Lung (tissue), 12 donors: Measurements from ENCODE around the gene ZNF467. TPM values are rescaled to one million over a fixed set of nuclear protein-coding genes. Genes with fewer than 3 reads are reported as not detected.

Experiments
- ATAC-seq: fragments of 200-7000 bp; cut with Tn5 transposase; one replicate; pipeline ENCODE4 v1.9.1; 2020; ENCODE audit warnings: moderate number of reproducible peaks; ENCODE audit not compliant: insufficient read depth, low FRiP score
- DNase-seq, 3 donors: peaks; one replicate each; pipeline ENCODE4 v3.0.0-alpha.2; 2013 to 2017
- H3K27ac ChIP-seq, 2 donors: one replicate each; pipeline ENCODE4 v1.5.1; 2013; ENCODE audit warnings: mild to moderate bottlenecking in 2 of 2, moderate library complexity in 2 of 2, control low read depth in 1 of 2, inconsistent platforms in 1 of 2, low read depth in 1 of 2, low read length in 1 of 2
- H3K27me3 ChIP-seq, 3 donors: one replicate each; pipeline ENCODE4 v1.5.1; 2013; ENCODE audit warnings: low read length in 2 of 3; ENCODE audit not compliant: control insufficient read depth in 3 of 3, insufficient read depth in 3 of 3
- H3K36me3 ChIP-seq, 4 donors: one replicate each; pipeline ENCODE4 v1.5.1; 2013; ENCODE audit warnings: low read length in 4 of 4, mild to moderate bottlenecking in 1 of 4, moderate library complexity in 1 of 4; ENCODE audit not compliant: control insufficient read depth in 4 of 4, insufficient read depth in 4 of 4
- H3K4me1 ChIP-seq, 5 donors: one replicate each; pipeline ENCODE4 v1.5.1; 2013; ENCODE audit warnings: low read length in 5 of 5, mild to moderate bottlenecking in 2 of 5, moderate library complexity in 1 of 5; ENCODE audit not compliant: control insufficient read depth in 5 of 5, insufficient read depth in 5 of 5
- H3K4me3 ChIP-seq: one replicate; pipeline ENCODE4 v1.5.1; 2013; ENCODE audit warnings: mild to moderate bottlenecking, control low read depth, moderate library complexity
- H3K9ac ChIP-seq, 2 donors: one replicate each; pipeline ENCODE4 v1.5.1; 2013; ENCODE audit warnings: low read length in 2 of 2, control low read depth in 1 of 2; ENCODE audit not compliant: insufficient read depth in 1 of 2
- H3K9me3 ChIP-seq, 4 donors: one replicate each; pipeline ENCODE4 v1.5.1; 2013; ENCODE audit warnings: low read length in 3 of 4, mild to moderate bottlenecking in 1 of 4, moderate library complexity in 1 of 4; ENCODE audit not compliant: control insufficient read depth in 4 of 4, insufficient read depth in 3 of 4
- WGBS, 2 donors: extraction: QIAGEN DNeasy Blood & Tissue Kit; methylation state at CpG; one replicate each; pipeline ENCODE4 v1.1.7; 2013; 5-methylcytosine and 5-hydroxymethylcytosine counted together
- polyA plus RNA-seq, 2 donors: library from polyadenylated mRNA; stranded (reverse); fragments of 200-250 nt; gene quantifications; one replicate each; pipeline ENCODE4 v1.2.1, GENCODE V29; 2013
- total RNA-seq, 2 donors: library from RNA; depleted of rRNA in 1 of 2; stranded (reverse); fragments of >200 nt in 1 of 2; gene quantifications; one replicate each; pipeline ENCODE4 v1.2.1, GENCODE V29; 2014 to 2021
- TF ChIP-seq, protein P1 (sequence below): IDR thresholded peaks from 2 replicates; pipeline ENCODE4 v1.5.1; 2012; ENCODE audit warnings: mild to moderate bottlenecking; ENCODE audit errors: control extremely low read depth, extremely low read depth
- donor health status: control.
- donor health status: control.
- donor health status: Bipolar disorder and iron deficiency.
- donor health status: healthy.
- donor health status: DM: yes; HTN: yes; CAD: no.

Gene ZNF467
- total and polyA plus RNA-seq, 4 donors: 9.8 to 27.2 (median 14.9) TPM

DNA sequence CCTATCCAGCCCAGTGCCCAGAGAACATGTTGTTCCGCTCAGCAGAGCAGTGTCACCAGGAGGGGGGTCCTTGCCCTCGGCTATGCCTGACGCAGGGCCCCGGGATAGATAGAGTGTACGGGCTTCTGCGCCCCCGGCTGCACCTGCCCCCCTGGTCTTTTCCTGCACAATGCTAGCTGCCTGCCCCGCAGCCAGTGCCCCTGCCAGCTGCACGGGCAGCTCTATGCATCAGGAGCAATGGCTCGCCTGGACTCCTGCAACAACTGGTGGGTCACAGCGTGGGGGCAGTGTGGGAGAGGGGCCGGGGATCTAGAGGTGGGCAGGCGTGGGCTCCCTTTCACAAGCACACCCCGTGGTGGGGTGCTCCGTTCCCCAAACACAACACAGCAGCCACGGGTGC lies 33.3 kb upstream of the ZNF467 start:
- Histone ChIP-seq H3K9ac (no peak overlapping the region), H3K27ac (no peak overlapping the region), H3K4me1 (no peaks in the 10 kb centered on the region), H3K9me3 (no peaks in the 10 kb centered on the region), H3K36me3 (no peaks in the 10 kb centered on the region), H3K4me3 (no peak overlapping the region), H3K27me3 (no peaks in the 10 kb centered on the region)
- DNase-seq: no peak
- 80 to 82% methylated on average over 16 of the region's 16 CpGs for WGBS, 2 donors
- TF ChIP-seq, protein P1, sequence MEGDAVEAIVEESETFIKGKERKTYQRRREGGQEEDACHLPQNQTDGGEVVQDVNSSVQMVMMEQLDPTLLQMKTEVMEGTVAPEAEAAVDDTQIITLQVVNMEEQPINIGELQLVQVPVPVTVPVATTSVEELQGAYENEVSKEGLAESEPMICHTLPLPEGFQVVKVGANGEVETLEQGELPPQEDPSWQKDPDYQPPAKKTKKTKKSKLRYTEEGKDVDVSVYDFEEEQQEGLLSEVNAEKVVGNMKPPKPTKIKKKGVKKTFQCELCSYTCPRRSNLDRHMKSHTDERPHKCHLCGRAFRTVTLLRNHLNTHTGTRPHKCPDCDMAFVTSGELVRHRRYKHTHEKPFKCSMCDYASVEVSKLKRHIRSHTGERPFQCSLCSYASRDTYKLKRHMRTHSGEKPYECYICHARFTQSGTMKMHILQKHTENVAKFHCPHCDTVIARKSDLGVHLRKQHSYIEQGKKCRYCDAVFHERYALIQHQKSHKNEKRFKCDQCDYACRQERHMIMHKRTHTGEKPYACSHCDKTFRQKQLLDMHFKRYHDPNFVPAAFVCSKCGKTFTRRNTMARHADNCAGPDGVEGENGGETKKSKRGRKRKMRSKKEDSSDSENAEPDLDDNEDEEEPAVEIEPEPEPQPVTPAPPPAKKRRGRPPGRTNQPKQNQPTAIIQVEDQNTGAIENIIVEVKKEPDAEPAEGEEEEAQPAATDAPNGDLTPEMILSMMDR: no peak
- ATAC-seq: no peak

- TF ChIP-seq, protein P1: no peak
- Histone ChIP-seq H3K36me3 (no peaks in the 10 kb centered on the region), H3K9me3 (no peaks in the 10 kb centered on the region), H3K4me1 (no peaks in the 10 kb centered on the region), H3K27ac (no peak overlapping the region), H3K4me3 (no peak overlapping the region), H3K9ac (no peak overlapping the region), H3K27me3 (no peaks in the 10 kb centered on the region)
- 87 to 88% methylated on average over 9 of the region's 9 CpGs for WGBS, 2 donors
- DNase-seq (no peak), ATAC-seq (no peak)
Observed at GRCh38 chr7:149804106-149804505, 30.7 kb upstream of the ZNF467 start.

- no peaks in the 10 kb centered on the region for H3K9me3 ChIP-seq
- no peaks in the 10 kb centered on the region for H3K27me3 ChIP-seq
- no peak overlapping the region for H3K27ac ChIP-seq
- TF ChIP-seq, protein P1: no peak
- H3K9ac ChIP-seq: no peak overlapping the region
- H3K4me3 ChIP-seq: no peak overlapping the region
- H3K36me3 ChIP-seq: no peaks in the 10 kb centered on the region
- H3K4me1 ChIP-seq: no peaks in the 10 kb centered on the region
- no peak for ATAC-seq
- DNase-seq: no peak
- 89 to 93% methylated on average over 16 to 17 of the region's 17 CpGs for WGBS, 2 donors
Observed at GRCh38 chr7:149803551-149804074, 30.2 kb upstream of the ZNF467 start.

- H3K4me1 ChIP-seq: no peaks in the 10 kb centered on the region
- H3K4me3 ChIP-seq: no peak overlapping the region
- DNase-seq (no peak), ATAC-seq (no peak)
- WGBS, 2 donors: 91 to 94% methylated on average over 12 of the region's 12 CpGs
- H3K9me3 ChIP-seq: no peaks in the 10 kb centered on the region
- H3K27me3 ChIP-seq: no peaks in the 10 kb centered on the region
- H3K36me3 ChIP-seq: no peaks in the 10 kb centered on the region
- H3K27ac ChIP-seq: no peak overlapping the region
- H3K9ac ChIP-seq: no peak overlapping the region
- TF ChIP-seq, protein P1: no peak
Observed at GRCh38 chr7:149802966-149803365, 29.6 kb upstream of the ZNF467 start.
